GM21717 (cell line): ENCODE data around the gene SYCP2.
"Not testable (repeated sequence)": the region's sequence is repeated elsewhere in the genome, so short reads cannot be mapped to it uniquely, and the experiment has no call there.

Source experiments
- ATAC-seq: cut with Tn5 transposase; IDR thresholded peaks from one replicate; pipeline ENCODE4 v1.9.1; 2021; ENCODE audit warnings: mild to moderate bottlenecking, moderate library complexity; ENCODE audit not compliant: unreplicated experiment

Gene SYCP2, protein sequence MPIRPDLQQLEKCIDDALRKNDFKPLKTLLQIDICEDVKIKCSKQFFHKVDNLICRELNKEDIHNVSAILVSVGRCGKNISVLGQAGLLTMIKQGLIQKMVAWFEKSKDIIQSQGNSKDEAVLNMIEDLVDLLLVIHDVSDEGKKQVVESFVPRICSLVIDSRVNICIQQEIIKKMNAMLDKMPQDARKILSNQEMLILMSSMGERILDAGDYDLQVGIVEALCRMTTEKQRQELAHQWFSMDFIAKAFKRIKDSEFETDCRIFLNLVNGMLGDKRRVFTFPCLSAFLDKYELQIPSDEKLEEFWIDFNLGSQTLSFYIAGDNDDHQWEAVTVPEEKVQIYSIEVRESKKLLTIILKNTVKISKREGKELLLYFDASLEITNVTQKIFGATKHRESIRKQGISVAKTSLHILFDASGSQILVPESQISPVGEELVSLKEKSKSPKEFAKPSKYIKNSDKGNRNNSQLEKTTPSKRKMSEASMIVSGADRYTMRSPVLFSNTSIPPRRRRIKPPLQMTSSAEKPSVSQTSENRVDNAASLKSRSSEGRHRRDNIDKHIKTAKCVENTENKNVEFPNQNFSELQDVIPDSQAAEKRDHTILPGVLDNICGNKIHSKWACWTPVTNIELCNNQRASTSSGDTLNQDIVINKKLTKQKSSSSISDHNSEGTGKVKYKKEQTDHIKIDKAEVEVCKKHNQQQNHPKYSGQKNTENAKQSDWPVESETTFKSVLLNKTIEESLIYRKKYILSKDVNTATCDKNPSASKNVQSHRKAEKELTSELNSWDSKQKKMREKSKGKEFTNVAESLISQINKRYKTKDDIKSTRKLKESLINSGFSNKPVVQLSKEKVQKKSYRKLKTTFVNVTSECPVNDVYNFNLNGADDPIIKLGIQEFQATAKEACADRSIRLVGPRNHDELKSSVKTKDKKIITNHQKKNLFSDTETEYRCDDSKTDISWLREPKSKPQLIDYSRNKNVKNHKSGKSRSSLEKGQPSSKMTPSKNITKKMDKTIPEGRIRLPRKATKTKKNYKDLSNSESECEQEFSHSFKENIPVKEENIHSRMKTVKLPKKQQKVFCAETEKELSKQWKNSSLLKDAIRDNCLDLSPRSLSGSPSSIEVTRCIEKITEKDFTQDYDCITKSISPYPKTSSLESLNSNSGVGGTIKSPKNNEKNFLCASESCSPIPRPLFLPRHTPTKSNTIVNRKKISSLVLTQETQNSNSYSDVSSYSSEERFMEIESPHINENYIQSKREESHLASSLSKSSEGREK (N-terminal part only)

DNA sequence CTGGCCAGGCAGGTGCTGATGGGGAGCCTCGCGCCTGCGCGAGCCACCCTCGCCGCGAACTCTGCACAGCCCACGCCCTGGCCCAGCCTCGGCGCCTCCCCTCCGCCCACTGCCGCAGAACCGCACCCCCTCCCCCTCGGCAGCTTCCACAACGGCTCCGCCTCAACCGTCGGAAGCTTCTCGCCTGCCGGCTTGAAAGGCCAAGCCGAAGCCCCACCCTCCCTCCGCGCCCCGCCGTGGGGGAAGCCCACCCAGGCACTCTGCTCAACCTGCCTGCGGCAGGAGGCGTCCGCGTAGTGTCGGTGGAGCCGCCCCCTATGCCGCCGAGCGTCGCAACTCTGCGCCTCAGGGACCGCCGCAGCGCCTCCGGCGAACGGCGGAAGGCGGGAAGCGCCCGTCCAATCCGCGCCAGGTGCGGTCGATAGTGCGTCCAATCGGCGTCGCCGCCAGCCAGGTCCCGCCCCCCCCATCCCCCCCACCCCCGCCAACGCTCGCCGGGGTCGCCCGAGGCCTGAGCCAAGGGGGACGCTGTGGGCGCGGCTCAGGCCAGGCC, at the start of gene SYCP2:
SYCP2 (minus strand) TSS at position 342 of the 553 bp plus-strand sequence. CDS start 11,224 bp downstream, outside the sequence.
- ATAC-seq: no peak

DNA sequence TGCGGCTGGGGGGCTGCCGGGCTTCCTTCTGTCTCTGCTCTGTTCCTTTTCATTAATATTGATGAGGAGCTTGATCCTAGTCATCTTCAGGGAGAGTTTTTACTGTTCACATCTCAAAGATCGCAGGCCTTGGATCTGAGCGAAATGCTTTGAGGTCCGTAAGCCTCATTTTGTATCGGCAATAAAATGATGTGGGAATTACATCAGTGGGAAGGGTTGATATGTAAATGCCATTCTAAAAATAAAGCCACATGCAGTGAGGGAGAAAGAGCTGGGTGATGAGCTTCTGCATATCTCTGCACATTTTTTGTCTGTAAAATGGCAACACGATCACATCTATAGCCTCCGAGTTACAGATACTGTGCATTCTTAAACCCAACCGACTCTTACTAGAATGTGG, 49.6 kb upstream of the SYCP2 start:
- ATAC-seq: no peak

DNA sequence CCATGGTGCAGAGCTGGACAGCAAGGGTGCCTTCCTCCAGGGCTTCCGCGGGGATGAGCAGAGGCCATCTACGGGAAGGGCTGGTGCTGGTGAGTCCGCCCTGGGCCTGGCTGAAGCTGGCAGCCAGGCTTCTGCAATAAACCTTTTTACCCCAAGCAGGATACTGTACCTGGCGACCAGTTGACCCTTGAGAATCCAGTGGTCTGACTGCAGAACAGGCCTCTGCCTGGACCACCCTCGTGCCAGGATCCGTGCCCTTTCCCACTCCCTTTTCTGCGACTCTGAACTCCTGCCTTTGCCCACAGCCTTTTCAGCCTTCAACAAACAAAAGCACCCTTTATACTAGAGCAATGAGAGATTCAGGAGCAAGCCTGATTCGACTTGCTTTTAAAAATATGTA, 43.6 kb upstream of the SYCP2 start:
- ATAC-seq: no peak

DNA sequence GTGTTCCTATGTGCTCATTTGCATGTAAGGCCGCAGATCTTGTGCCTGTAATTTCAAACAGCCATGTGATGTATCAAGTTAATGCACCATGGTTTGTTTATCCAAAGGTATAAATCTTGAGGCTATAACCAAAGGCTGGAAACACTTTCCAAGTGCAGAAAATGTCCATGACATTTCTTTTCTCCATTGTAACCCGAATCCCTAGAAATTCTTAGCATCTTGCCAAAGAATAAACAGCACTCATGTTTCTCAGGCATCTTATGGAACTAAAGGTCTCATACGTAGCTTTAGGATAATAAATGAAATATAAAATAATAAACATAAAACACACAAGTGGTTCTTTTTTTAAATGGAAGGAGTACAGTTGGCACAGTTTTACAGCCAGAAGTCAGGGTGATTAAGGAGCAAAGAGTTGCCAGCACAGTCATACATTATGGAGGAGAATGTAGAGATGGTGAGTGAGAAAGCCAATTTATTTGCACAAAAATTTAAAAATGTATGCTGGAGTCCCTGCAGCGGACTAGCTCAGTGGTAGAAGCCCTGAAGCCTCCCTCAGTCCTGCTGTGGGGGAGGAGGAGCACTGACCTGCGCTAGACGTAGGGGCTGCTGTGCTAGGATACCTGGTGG, 42.8 kb upstream of the SYCP2 start:
- no peak for ATAC-seq

DNA sequence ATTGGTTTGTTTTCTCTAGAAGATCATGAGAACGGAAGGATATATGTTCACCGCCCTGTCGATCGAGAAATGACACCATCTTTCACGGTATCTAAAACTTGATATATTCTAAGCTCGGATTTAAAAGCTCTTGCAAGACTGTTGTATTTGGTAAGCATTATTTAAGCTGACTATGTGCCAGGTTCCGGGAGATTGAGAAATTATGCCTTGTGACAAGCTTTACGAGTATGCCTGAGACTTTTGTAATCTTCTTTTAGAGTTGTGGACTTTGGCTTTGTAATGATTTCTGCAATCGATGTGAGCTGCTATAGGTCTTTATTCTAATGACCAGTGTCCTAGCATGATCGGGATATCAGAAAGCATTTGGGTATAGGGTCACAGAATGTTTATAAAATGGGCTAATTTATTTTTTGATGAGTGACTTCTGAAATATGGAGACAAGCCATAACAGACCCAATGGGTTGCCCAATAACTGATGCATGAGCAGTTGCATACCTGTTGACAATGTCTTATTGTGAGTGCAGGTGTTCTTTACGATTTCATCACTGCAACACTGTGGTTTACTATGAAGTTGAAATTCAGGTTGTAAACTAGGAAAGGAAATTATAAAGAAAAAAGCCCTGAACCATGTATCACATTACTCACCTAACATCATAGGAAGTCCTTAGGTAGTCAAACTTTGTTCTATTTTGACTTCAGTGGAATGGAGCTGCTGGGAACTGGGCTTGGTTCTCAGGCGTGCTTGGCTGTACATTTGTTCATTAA, 38.8 kb upstream of the SYCP2 start:
- ATAC-seq: no peak

DNA sequence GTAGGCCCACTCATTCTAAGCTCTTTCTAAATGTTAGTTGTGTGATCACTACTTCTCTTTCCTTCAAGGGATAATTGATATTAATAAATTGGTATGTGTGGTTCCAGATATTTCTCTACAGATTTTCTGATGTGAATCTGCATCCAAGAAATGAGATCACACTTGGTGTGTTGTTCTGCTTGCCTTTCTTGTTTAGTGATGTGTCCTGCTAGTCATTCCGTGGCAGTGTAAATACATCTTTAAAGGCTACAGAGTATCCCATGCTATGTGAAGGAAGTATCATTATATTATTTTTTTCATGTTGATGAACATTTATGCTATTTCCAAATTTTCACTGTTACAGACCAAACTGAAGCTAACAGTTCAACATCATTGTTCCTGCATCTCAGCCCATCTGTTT, 38.0 kb upstream of the SYCP2 start:
- ATAC-seq: no peak

DNA sequence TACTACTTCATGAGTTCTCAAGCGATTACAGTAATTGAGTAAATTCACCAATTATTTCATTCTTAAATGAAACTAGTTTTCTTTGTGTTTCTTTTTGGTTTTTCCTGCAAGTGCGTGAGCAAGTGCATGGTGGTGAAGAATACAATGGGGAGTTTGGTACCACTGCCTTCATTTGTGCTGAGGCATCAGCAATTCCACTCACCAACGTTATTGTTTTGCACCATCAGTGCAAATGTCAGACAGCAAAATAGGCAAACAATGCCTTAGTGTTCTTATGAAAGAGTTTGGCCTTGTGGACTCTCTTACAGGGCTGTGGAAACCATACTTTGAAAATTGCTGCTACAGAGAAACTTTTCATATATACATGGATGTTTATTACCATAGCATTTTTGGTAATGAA, 33.0 kb upstream of the SYCP2 start:
- ATAC-seq: no peak

DNA sequence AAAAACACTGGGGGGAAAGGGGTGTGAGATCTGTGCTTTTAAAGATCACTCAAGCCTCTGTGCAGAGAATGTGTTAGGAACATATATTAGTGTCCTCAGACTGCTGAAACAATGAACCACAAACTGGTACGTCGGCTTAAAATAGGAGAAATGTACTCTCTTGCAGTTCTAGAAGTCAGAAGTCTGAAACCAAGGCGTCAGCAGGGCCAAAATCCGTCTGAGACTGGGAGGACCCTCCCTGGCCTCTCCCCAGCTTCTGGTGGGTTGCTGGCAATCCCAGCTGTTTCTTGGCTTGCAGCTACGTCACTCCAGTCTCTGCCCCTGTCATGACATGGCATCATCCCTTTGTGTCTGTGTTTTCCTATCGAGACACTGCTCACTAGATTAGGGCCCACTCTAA, 28.7 kb upstream of the SYCP2 start:
- no peak for ATAC-seq

DNA sequence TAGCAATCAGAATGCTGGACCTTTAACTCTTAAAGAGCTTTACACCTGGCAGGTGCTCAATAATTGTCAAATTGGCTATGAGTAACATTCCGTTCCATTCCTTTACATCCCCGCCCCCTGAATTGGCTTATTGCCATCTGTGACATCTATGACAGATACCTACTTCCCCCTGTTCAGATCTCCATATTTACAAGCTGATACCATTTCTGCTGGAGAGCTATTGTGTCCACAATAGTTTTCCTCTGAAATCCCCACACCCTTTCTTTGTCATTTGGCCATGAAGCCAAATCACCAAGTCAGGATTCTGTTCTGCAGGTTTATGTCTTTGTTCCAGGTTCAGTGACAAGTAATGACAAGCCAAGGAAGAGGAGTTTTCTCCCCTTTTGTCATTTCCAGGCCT, 28.0 kb upstream of the SYCP2 start:
- ATAC-seq: no peak

DNA sequence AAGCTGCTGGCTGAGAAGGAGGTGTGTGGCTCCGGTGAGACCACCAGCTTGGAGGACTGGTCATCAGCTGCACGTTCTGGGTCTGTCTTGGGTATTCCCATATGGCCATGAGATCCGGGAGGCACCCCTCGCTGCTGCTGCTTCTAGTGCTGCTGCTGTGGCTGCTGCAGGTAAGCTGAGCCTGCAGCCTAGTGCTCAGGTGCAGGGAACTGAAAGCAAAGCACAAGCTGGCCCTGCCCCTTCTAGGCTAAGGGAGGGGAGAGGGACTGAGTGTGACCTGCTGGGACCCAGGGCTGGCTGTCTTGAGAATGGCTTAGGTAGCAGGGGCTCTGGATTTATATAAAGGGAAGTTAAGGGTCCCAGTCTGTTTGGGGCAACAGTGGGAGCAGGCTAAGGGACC, 25.2 kb upstream of the SYCP2 start:
- no peak for ATAC-seq

DNA sequence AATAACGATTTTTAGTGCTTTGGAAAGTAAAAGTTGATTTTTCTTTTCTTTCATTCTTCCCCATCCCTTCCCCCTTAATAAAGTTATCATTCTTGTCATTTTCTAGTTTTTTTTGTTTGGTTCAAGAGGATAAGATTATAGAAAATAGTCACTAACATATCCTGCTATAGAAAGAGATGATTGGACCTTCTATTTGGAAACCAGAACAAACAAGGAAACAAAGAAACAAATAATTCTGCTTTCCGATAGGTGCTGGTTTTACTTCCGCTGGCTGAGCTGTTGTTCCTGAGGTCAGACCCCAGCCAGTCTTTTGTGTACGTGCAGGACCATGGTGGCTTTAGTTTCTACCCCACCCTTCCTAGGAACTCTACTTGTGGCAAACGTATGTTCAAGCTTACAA, 24.7 kb upstream of the SYCP2 start, which contains the start of gene CDH26:
CDH26 (plus strand) TSS at position 301 of the 400 bp plus-strand sequence. CDS start 304 bp downstream, outside the sequence.
- ATAC-seq: no peak

DNA sequence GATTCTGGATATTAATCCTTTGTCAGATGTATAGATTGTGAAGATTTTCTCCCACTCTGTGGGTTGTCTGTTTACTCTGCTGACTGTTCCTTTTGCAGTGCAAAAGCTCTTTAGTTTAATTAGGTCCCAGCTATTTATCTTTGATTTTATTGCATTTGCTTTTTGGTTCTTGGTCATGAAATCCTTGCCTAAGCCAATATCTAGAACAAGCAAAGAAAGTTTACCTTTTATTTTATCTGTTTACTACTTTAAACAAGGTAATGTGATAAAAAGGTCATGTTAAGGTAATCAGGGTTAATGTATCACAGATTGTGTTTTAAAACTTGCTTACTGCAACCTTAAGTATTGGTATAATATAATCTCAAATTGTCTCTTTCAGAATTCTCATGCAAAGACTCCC, 24.1 kb upstream of the SYCP2 start:
- not testable (repeated sequence) for ATAC-seq

DNA sequence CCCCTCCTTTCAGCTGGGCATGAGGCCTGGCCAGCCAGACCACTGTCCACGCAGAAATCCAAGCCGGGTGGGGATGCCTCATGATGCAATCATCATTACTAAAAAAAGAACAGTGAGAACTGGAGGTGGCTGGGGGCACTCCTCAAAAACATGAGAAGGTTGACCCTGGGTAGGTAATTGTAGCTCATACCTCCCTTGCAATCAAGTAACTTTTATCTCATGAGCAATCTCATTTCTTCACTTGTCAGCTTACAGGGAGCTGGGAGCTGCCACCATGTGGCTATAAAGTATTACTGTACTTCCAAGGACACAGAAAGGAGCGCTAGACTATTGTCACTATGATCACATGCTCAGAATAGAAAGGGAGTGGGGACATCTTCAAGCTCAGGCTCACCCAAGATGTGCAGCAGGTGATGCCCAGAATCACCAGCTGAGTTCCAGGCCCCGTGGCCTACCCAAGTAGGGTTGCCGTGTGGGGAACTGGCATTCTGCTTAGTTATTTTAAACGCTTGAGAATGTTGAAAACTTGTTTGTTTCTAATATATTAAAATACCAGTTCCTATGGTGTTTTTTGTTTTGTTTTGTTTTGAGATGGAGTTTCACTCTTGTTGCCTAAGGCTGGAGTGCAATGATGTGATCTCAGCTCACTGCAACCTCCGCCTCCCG, 21.8 kb upstream of the SYCP2 start:
- no peak for ATAC-seq

DNA sequence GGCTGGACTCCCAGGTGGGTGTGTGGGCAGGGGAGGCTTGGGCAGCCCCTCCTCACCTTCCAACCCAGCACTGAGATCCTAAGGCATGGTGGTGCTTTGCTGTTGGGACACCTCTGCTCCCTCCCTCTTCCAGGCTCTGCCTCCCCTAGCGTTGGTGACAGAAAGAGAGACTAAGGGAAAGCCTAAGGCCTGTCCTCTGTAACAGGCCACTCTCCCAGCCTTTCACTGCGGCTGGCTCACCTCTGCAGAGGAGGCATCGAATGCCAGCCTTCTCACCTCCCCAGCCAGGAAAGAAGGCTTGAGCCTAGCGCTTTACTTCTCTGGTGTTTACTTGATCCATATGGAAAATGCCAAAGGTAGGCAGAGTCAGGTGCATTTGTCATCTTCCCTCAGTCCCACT, 21.3 kb upstream of the SYCP2 start:
- no peak for ATAC-seq

DNA sequence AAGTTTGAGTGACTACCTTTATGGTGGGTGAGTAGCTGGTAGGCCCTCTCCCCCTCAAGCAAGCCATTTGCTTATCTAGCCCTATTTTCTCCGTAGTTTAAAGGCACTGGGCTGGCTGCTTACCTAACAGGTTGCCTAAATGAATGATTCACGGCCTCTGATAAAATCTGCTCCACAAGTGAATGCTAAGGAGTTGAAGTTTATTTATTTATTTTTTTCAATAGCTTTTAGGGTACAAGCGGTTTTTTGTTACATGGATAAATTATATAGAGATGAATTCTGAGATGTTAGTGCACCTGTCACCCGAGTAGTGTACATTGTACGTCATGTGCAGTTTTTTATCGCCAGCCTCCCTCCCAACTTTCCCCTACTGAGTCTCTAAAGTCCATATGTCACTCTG, 16.5 kb upstream of the SYCP2 start:
- no peak for ATAC-seq

DNA sequence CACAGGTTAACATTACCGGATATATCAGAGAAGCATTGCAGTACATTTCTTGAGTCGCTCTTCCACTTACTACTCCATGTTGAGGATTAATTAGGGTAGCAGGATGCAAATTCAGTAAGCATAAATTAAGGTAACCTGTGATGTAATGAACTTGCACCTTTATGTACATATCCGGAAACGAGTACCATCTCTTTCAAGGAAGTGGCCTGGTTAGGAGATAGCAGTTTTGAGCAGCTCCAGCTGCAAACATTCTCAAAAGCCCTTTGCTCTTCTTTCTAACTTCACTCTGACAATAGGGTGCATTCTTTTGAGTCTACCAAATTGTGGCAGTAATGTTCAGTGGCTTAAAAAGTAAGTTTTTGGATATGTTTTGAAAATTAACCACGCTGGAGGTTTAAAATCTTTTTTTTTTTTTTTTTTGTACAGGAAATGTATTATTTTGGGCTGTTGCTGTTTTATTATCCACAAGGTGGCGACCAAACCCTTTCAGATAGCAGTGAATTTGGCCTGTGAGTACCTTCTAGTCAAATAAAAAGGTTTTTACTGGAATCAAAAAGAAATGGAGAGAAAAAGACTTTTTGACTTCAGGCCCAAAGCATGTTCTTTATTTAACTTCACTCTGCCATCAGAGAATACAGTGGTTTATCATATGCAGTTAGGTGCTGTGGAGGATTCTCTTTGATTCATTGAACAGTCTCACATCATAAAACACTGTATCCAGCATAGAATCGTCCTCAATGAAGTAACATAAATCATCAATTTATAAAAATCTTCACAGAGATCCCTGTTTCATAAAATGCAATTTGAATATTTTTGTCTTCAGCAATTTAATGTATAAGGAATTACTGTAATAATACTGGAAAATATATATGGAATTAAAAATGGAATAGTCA, 15.6 kb upstream of the SYCP2 start:
- no peak for ATAC-seq

DNA sequence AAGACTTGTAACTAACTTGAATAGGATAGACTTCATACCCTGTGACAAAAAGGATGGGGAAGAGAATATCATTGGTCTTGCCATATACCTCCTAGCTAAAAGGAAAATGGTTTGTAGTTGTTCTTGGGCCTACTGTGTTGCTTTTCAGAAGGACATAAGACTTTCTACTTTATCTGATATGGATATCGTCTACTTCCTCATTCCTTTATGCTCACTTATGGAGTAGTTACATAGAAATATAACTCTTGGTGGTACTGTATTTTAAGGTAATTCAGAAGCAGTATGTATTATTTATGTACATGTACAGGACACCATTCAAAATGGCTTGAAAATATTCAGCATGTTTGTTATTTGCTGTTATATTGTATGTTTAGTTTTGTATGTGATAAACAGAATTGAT, 14.8 kb upstream of the SYCP2 start:
- ATAC-seq: no peak

DNA sequence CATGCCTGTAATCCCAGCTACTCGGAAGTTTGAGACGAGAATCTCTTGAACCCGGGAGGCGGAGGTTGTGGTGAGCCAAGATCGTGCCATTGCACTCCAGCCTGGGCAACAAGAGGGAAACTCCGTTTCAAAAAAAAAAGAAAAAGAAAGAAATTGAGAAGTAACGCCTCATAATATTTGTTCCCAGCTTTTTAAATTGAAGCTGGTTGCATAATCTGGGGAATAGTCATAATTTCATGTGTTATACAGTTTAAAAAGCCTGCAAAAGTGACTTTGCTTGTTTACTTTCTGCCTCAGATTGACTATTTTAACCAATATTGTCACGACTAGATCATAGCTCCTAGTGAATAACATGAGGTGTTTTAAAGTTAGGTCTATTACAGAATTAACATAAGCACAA, 13.9 kb upstream of the SYCP2 start:
- no peak for ATAC-seq
